Stromal cell of bone marrow (primary cell): Measurements from ENCODE around the gene STOML3.
A peak's percentile ranks its signal among the peaks of the same experiment; 100 is the strongest.
"Not testable (repeated sequence)": the region's sequence is repeated elsewhere in the genome, so short reads cannot be mapped to it uniquely, and the experiment has no call there.

Experiments used
- DNase-seq: peaks from one replicate; pipeline ENCODE4 v3.0.0-alpha.2; 2012; ENCODE audit warnings: low read depth

The STOML3 gene

GRCh38 chr13:38990693-38991092 is at the start of gene STOML3:
TSS of gene STOML3 (minus strand) at chr13:38990831. CDS start at chr13:38990721, 110 bp downstream.
- DNase-seq = no peak

DNA sequence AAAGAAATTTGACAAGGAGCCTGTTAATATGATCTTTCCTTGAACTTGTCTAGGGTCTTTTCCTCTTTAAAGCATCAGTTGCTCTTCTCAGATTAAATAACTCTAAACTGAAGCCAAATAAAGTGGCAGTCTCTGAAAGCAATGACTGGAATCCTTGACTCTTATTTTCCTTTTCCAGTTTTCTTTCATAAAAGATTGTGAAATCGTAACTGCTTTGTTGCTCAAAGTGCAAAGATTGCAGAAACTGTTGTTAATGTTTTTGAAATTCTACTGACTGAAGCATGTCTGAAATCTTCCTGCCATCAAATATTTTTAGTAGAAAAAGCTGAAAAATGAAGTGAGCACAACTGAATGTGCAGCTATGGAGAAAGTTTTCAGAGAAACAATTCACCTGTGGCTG is 49.6 kb upstream of the STOML3 start:
- DNase-seq = no peak

- no peak for DNase-seq
These were observed 48.4 kb upstream of the STOML3 start for GRCh38 chr13:39039041-39039440.

- DNase-seq = no peak
These were observed 48.0 kb upstream of the STOML3 start for GRCh38 chr13:39038569-39039030.

DNA sequence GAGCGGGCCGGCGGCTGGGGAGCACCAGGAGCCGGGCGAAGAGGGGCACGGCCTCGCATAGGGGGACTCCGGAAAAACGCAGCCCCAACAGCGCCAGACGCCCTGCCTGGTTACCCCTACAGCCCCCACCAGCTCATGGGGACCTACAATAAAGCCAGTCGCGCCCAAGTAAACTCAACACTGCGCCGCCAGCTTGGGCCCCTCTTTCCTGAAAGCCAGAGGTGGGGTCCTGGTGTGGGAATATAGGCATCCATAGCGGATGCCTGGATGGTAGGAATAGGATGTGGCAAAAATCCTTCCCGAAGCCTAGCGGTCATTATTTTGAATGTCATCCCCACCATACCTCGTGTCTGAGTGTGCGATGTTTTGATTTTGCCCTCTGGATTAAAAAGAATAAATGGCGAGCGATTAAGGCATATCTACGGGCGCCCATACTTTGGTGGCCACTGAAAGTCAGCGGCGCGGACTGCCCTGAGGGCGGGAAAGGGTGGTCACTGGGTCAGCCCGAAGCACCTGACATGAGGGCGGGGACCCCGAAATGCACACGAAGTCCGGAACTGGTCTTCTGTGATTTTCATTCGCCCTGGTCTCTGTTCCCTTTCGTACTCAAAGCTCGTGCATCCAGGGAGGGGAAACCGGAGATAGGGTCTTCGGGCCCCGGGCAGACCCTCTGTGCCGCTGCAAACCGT is 47.4 kb upstream of the STOML3 start, which contains the start of the genes NHLRC3 and PROSER1:
Gene NHLRC3 (plus strand): TSS at position 577 of the 689 bp plus-strand sequence. CDS start 184 bp downstream, outside the sequence.
Gene PROSER1 (minus strand): TSS at position 210 of the 689 bp plus-strand sequence. CDS start 847 bp downstream, outside the sequence.
- DNase-seq = peak; percentile 89

GRCh38 chr13:39037410-39037879 is 46.8 kb upstream of the STOML3 start:
- DNase-seq = no peak

GRCh38 chr13:39036212-39036611 is 45.6 kb upstream of the STOML3 start:
- DNase-seq = no peak

DNA sequence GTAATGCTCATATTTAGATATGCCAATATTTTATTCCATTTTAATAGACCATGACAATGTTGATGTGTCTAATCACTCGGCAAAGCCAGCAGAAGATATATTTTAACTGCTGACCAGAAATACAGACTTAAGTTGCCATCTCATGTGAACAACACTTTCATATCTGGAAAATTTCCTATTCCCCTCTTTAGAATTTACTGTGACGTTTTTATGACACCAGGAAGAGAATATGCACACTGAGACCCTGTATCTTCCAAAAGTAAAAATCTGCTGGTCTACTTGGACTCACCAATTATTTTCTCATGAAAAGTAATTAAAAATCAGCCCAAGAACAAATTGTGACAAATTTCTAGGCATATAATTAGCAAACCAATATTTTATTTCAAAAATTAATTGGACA is 45.2 kb upstream of the STOML3 start:
- DNase-seq = no peak

DNA sequence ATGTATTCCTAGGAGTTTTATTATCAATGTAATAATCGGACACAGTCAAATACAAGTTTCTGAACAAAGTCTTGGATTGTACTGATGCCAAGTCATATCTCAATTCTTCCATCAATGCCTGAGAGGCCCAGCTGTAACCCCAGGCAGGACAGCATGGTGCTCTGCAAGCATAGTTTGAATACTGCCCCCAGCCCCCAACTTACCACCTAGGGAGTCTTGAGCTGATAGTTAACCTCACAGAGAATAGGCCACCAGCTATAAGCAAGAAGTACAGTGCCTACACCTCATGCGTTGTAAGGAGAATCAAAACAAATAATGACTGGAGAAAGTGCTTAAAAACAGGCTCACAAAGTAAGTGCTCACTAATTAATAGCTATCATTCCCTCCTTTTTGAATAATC is 44.6 kb upstream of the STOML3 start:
- DNase-seq = no peak

GRCh38 chr13:39034085-39034484 is 43.5 kb upstream of the STOML3 start:
- no peak for DNase-seq

GRCh38 chr13:39032150-39032549 is 41.5 kb upstream of the STOML3 start:
- DNase-seq = no peak

- DNase-seq = no peak
These were observed 34.8 kb upstream of the STOML3 start for GRCh38 chr13:39025433-39025839.

DNA sequence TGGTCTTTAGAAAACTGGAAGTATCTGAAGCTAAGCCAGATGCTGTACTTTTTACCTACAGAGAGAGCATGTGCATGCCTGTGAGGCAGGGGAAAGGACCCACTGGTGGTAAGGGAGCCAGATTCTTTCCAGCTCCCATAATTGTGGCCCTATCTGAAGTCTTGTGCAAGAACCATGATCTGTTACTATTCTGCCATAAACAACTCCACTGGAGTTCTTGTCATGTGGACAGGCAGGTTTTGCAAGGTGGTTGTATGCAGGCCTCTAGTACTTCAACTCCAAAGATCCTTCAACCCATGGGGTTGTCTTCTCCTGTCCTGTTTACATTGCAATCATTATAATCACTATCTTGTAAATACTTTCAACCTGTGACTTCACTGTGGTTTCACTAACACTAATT is 33.1 kb upstream of the STOML3 start:
- DNase-seq = no peak

GRCh38 chr13:39023316-39023715 is 32.7 kb upstream of the STOML3 start:
- DNase-seq = no peak

DNA sequence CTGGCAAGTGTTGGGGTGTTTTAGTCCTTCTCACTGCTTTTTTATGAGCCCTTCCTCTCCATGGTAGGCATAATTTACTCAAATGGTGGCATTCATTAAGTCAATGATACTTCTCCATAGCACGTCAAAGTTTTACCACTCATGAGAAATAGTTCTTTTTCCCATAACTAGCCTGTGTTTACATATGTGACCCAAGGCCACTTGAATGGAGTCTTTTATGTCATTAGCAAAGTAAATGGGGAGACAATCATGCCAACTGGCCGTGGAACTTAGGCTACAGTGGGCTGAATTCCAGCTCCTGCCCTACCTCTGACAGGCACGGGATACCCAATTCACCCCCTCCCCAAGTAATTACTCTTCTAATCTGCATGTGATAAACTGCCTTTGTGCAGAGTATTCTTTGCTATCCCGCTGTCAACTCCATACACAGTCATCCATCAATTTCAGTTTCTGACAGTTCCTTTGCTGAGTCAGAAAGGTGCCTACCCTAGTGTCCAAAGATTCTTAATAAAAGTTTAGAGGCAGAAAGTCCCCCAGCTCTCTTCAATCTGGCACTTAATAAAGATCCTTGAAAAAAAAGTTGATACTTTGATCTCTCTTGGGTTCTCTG is 30.3 kb upstream of the STOML3 start:
- DNase-seq = no peak

DNA sequence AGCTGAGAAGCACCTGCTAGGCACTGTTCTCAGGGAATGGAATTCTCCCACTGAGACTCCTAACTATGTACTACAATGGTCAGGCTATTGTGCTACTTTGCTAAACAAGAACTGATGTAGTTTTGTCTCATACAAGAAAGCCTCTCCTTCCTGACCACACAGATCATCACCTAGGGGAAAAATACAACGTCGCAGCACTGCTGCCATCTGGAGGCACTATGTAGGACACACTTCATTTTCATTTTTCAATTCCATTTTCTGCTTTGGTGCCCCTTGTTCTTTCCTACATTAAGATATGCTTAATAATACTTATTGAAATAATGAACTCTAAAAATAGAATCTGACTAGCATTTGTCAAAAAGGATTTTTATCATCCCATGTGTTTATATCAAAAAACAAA is 26.2 kb upstream of the STOML3 start:
- DNase-seq = no peak

DNA sequence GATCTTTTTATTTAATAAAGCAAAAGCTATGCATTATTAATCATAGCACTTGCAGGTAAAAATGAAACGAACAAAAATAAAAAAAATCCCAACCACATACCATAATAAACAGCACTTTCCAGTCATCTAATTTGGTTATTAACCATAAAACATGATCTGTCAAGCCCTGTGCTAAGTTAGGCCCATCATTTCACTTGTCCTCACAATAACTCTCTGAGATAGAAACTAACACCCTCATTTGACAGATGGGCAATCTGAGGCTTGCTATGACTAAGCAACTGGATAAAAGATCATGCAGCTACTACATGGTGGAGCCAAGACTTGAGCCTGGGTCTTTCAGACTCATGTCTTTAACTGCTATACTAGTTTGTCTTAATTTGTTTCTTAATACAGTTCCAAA is 25.5 kb upstream of the STOML3 start:
- no peak for DNase-seq

GRCh38 chr13:39013462-39013861 is 22.8 kb upstream of the STOML3 start:
- no peak for DNase-seq

DNA sequence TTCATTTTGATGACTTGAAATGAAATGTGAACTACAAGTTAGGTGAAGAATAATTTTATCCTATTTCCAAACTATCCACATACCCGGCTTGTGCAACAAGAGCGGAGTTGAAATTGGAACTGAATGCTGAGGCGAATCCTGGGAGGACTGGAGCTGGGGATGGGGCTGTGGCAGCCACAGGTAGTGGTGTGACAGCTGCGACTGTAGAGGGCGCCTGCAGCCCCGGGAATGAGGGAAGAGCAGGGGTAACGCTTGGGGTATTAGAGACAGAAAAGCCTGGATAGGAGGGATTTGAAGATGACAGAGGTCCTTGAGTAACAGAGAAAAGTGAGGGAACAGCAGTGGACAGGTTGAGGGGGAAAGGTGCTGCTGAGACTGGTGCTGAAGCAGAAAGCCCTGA is 22.0 kb upstream of the STOML3 start:
- no peak for DNase-seq

GRCh38 chr13:39006371-39007111 is 15.9 kb upstream of the STOML3 start:
- DNase-seq = not testable (repeated sequence)

GRCh38 chr13:38998739-38999138 is 8.1 kb upstream of the STOML3 start:
- DNase-seq = no peak

GRCh38 chr13:38993381-38993780 is 2.8 kb upstream of the STOML3 start:
- no peak for DNase-seq

GRCh38 chr13:38981096-38981495 is 9.5 kb downstream of the STOML3 start:
- DNase-seq = no peak
